GM18505 (cell line): ENCODE results near the gene MATN4.

Experiments
- ATAC-seq: cut with Tn5 transposase; IDR thresholded peaks from one replicate; pipeline ENCODE4 v1.9.1; 2021; ENCODE audit not compliant: unreplicated experiment
- POLR2A ChIP-seq: IDR thresholded peaks from 4 replicates; pipeline ENCODE4 v1.6.1; 2011; ENCODE audit warnings: borderline replicate concordance; ENCODE audit not compliant: insufficient read depth, insufficient read length; ENCODE audit errors: extremely low read depth

The MATN4 gene

DNA sequence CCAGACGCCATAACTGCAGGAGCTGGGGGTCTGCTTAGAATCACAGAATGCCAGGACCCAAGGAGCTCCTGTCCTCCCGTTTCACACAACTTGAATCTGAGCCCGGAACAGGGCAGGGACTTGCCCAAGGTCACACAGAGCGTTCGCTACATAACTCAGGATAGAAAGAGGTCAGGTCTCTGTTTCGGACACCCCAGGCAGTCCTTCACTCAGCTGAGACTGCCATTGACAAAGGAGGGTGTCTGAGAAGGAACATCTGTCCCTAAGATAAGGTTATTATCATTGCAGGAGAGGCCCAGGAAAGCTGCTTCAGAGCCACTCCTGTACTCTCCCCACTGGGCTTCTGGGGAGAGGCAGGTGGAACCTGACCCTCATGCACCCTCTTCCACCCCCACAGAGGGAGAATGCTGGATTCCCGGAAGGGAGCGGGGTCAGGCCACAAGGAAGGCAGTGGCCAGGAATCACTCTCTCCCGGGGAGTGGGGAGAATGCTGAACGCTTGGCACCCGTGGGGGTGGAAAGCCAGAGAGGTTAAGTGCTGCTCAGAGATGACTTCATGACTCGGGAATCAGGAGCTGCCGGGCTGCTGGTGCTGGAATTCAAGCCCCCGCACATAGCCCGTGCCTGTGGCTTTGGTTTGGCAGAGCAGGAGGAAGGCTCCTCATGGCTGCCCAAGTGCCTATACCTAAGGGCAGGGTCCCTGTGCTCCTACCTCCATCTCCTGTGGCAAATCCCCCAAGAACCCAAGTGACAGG lies 29.4 kb upstream of the MATN4 start:
- ATAC-seq = no peak
- no peak for TF ChIP-seq POLR2A

GRCh38 chr20:45336530-45337366 lies 28.6 kb upstream of the MATN4 start:
- no peak for ATAC-seq
- TF ChIP-seq POLR2A = no peak

- no peak for ATAC-seq
- TF ChIP-seq POLR2A = no peak
These were observed 22.4 kb upstream of the MATN4 start for GRCh38 chr20:45330476-45330875.

DNA sequence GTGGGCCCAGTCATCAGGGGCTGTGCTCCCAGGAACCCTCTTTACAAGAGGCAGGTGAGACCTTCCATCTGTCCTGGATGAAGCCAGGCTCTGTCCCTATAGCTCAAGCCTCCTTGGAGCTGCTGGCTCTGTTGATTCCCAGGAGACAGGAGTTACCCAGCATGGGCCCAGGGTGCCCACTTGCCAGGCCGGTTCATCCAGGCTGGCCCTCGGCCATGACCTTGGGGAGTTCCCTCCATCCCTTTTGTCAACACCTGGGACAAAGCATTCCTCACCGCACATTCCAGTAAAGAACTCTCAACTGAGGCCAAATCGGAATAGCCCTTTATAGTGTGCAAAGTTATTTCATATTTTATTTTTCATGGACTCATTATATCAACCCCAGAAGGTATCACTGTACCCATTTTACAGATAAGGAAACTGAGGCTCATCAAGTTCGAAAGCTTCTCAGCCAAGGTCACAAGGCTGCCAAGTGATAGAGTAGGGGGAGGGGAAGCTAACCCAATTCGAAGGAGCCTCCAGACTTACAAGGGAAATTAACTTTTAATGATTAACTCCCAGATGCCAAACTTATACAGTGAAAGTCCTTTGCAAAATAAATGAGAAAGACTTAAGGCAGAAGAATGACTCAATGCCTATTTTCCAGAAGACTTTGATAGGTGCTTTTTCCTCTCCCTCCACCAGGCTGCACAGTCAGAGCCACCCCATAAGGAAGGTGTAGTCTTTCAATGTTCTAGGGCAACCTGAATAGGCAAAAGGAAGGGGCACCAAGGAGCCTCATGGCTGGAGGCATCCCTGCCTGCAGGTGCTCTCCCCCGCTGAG lies 21.6 kb upstream of the MATN4 start:
- no peak for ATAC-seq
- TF ChIP-seq POLR2A = no peak

DNA sequence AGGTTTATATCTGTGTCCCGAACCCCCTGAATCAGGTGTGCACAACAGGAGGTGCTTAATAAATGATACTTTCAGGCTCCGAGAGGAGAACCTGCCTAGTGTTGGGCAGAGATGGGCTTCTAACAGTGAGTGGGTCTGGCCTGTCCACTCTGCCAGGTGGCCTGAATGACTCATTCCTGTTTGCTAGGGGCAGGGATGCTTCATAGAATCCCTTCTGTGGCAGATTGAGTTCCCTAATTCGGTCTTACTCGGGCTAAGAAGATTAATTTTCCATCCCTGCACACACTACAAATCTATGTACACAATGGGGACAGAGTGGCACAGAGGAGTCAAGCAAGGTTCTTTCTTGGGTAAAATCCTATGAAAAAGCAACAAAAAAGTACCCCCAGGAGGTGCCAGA lies 20.4 kb upstream of the MATN4 start:
- no peak for TF ChIP-seq POLR2A
- ATAC-seq = no peak

- no peak for TF ChIP-seq POLR2A
- ATAC-seq = no peak
These were observed 17.3 kb upstream of the MATN4 start for GRCh38 chr20:45325371-45325770.

DNA sequence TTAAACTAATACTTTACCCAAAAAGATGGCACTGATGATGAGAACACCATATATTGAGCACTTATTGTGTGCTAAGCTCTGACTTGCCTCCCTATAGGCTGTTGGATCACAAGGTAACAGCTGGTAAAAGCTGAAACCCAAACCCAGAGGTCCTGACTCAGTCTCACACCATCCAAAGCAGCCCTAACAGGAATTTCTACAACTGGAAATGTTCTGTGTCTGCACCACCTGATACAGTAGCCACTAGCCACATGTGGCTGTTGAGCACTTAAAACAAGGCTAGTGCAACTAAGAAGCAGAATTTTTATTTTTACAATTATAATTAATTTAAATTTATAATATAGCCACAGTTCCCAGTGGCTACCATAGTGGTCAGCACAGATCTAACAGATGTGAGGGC lies 15.6 kb upstream of the MATN4 start:
- ATAC-seq = no peak
- no peak for TF ChIP-seq POLR2A

GRCh38 chr20:45322952-45323383 lies 14.9 kb upstream of the MATN4 start:
- ATAC-seq = no peak
- no peak for TF ChIP-seq POLR2A

DNA sequence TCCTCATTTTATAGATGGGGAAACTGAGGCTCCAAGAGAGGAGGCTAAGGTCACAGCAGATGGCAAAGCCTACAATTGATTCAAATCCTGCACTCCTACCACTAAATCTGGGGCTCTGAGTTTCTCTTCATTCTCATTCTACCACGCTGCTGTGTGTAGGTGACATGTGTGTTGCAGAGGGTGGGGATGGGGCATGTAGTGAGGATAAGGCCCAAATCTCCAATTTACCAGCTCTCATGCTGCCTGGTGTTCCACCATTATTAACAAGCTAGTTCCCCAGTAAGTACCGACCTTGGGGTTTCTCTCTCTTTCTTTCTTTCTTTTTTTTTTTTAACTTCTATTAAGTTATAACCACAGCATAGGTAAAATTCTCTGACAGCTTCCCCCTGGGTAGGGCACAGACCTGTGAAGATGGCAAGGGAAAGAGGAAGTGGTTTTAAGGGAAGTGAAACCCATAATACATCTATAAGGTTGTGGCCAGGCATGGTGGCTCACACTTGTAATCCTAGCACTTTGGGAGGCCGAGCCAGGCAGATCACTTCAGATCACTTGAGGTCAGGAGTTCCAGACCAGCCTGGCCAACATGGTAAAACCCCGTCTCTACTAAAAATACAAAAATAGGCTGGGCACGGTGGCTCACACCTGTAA lies 13.0 kb upstream of the MATN4 start:
- no peak for ATAC-seq
- no peak for TF ChIP-seq POLR2A

GRCh38 chr20:45318948-45319347 lies 10.8 kb upstream of the MATN4 start:
- no peak for ATAC-seq
- no peak for TF ChIP-seq POLR2A

GRCh38 chr20:45318386-45318939 lies 10.4 kb upstream of the MATN4 start:
- TF ChIP-seq POLR2A = no peak
- ATAC-seq = no peak

GRCh38 chr20:45317826-45318225 lies 9.7 kb upstream of the MATN4 start:
- no peak for TF ChIP-seq POLR2A
- ATAC-seq = no peak
